GM21737 (cell line): ENCODE results near the gene ZBED4.
A peak's percentile ranks its signal among the peaks of the same experiment; 100 is the strongest.

Experiments
- ATAC-seq: cut with Tn5 transposase; IDR thresholded peaks from one replicate; pipeline ENCODE4 v1.9.1; 2021; ENCODE audit warnings: mild to moderate bottlenecking, moderate library complexity; ENCODE audit not compliant: unreplicated experiment

ZBED4 gene

GRCh38 chr22:49853981-49854831 lies 562 bp downstream of the ZBED4 start:
- peak; percentile 8 for ATAC-seq

GRCh38 chr22:49855251-49855911 lies 1.7 kb downstream of the ZBED4 start:
- ATAC-seq = no peak

- ATAC-seq = no peak
These were observed 2.7 kb downstream of the ZBED4 start for GRCh38 chr22:49856343-49856742.

GRCh38 chr22:49856766-49857618 lies 3.3 kb downstream of the ZBED4 start:
- ATAC-seq = no peak

GRCh38 chr22:49858827-49859226 lies 5.2 kb downstream of the ZBED4 start:
- ATAC-seq = no peak

- ATAC-seq = no peak
These were observed 8.2 kb downstream of the ZBED4 start for GRCh38 chr22:49861642-49862495.

- ATAC-seq = no peak
These were observed 8.8 kb downstream of the ZBED4 start for GRCh38 chr22:49862496-49862776.

GRCh38 chr22:49863931-49864330 lies 10.3 kb downstream of the ZBED4 start:
- no peak for ATAC-seq

- no peak for ATAC-seq
These were observed 11.5 kb downstream of the ZBED4 start for GRCh38 chr22:49865156-49865555.

GRCh38 chr22:49866134-49866533 lies 12.5 kb downstream of the ZBED4 start:
- no peak for ATAC-seq

GRCh38 chr22:49866646-49867045 lies 13.0 kb downstream of the ZBED4 start:
- ATAC-seq = no peak

- ATAC-seq = no peak
These were observed 13.9 kb downstream of the ZBED4 start for GRCh38 chr22:49867303-49868265.

- no peak for ATAC-seq
These were observed 15.6 kb downstream of the ZBED4 start for GRCh38 chr22:49869086-49869830.

GRCh38 chr22:49869845-49870712 lies 16.4 kb downstream of the ZBED4 start:
- no peak for ATAC-seq

- ATAC-seq = no peak
These were observed 17.8 kb downstream of the ZBED4 start for GRCh38 chr22:49871482-49871881.

GRCh38 chr22:49872347-49872746 lies 18.7 kb downstream of the ZBED4 start:
- no peak for ATAC-seq

GRCh38 chr22:49873228-49873940 lies 19.7 kb downstream of the ZBED4 start:
- no peak for ATAC-seq
